K562 (cell line): ENCODE data around the gene INMT.

Experiments
- CBX5 ChIP-seq: IDR thresholded peaks from 2 replicates; pipeline ENCODE4 v1.6.1; 2014; ENCODE audit warnings: low read depth, borderline replicate concordance
- NR3C1 ChIP-seq: sonication (generic); formaldehyde crosslinking; IDR thresholded peaks from 2 replicates; pipeline ENCODE4 v1.8.1; 2022; ENCODE audit warnings: missing genetic modification reagents
- POLR2A ChIP-seq: fragments of 450-650 bp; conservative IDR thresholded peaks from 2 replicates; pipeline ENCODE4 v1.6.1; 2016
- RCOR1 ChIP-seq, 2 experiments: IDR thresholded peaks; 2 replicates each; pipeline ENCODE4 v1.6.1; 2012; ENCODE audit warnings: low read depth in 2 of 2, low read length in 2 of 2, borderline replicate concordance in 1 of 2, improper control_type of control experiment in 1 of 2
- ZFPM2 ChIP-seq: fragments of 250-450 bp; sonication (Bioruptor Pico); IDR thresholded peaks from 2 replicates; pipeline ENCODE4 v1.5.1; 2022; ENCODE audit warnings: mild to moderate bottlenecking

DNA sequence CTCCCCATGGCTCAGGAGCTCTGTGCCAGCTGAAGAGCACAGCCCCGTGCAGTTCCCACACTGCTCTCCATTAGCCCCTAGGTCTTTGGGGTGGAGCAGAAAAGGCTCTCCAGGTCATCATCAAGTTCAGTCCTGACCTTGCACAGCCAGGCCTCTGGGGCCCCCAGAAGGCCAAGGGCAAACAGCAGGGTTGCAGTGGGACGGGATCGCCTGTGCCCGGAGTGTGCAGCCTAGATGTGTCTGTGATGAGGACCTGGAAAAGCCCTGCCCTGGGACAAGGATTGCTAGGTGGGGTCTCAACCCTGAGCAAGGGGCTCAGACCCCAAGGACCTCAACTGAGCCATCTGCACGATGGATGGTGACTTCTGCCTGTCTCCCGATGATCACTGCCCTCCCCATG is 549 bp downstream of the INMT start:
- no peak for TF ChIP-seq RCOR1 (IDR thresholded peaks at IDR 0.05; ENCODE audit: borderline replicate concordance in 1 of 2, low read depth in 2 of 2, low read length in 2 of 2)
- no peak for TF ChIP-seq ZFPM2 (CRISPR knock-in tag)
- TF ChIP-seq POLR2A: no peak
- no peak for TF ChIP-seq CBX5
- TF ChIP-seq NR3C1: no peak
